PC-9 (cell line): ENCODE results near the gene LDAH. TPM values are rescaled to one million over a fixed set of nuclear protein-coding genes. Genes with fewer than 3 reads are reported as not detected.

ENCODE experiments used
- BruUV-seq: library from RNA; stranded (reverse); fragments of 400-500 nt; replicated peaks from 2 replicates; lab custom pipeline; 2021; lab: Mats Ljungman, UMichigan
- CTCF ChIA-PET: fragments of 300-600 bp; sonication (Branson Sonifier 250); formaldehyde crosslinking; loops from one replicate; lab custom pipeline; 2022; ENCODE audit warnings: antibody characterized with exemption; lab: Charles Lee
- POLR2A ChIA-PET: fragments of 300-600 bp; sonication (Branson Sonifier 250); formaldehyde crosslinking; loops from one replicate; lab custom pipeline; 2022; ENCODE audit warnings: antibody characterized with exemption; ENCODE audit not compliant: unreplicated experiment; lab: Charles Lee
- DNase-seq, 2 experiments: peaks; one replicate each; pipeline versions ENCODE4 v3.0.0 to v3.0.0-alpha.2; 2015 to 2022; ENCODE audit warnings: mixed read lengths in 1 of 2
- H2AFZ ChIP-seq: fragments of 200-600 bp; sonication (generic); 2 replicates; pipeline ENCODE4 v1.8.1; 2017; ENCODE audit warnings: antibody characterized with exemption
- H3F3A ChIP-seq: fragments of 200-600 bp; sonication (generic); 2 replicates; pipeline ENCODE4 v1.8.1; 2017; ENCODE audit warnings: antibody characterized with exemption, mild to moderate bottlenecking, low read depth; ENCODE audit not compliant: insufficient read depth
- H3K27ac ChIP-seq: fragments of 200-600 bp; sonication (generic); 2 replicates; pipeline ENCODE4 v1.6.1; 2016; ENCODE audit warnings: mixed run types
- H3K27me3 ChIP-seq: fragments of 200-600 bp; sonication (generic); 2 replicates; pipeline ENCODE4 v1.6.1; 2016; ENCODE audit warnings: low read depth, mixed run types; ENCODE audit not compliant: insufficient read depth
- H3K36me3 ChIP-seq: fragments of 200-600 bp; sonication (generic); 2 replicates; pipeline ENCODE4 v1.6.1; 2016; ENCODE audit warnings: low read depth, mixed run types
- H3K4me1 ChIP-seq: fragments of 200-600 bp; sonication (generic); replicated peaks from 2 replicates; pipeline ENCODE4 v1.6.1; 2016; ENCODE audit warnings: mixed run types; ENCODE audit not compliant: insufficient read depth
- H3K4me2 ChIP-seq: fragments of 200-600 bp; sonication (generic); 2 replicates; pipeline ENCODE4 v1.6.1; 2017; ENCODE audit warnings: mixed run types
- H3K4me3 ChIP-seq: fragments of 200-600 bp; sonication (generic); 2 replicates; pipeline ENCODE4 v1.6.1; 2016; ENCODE audit warnings: mixed run types
- H3K79me2 ChIP-seq: fragments of 200-600 bp; sonication (generic); 2 replicates; pipeline ENCODE4 v1.6.1; 2017; ENCODE audit warnings: low read depth, mixed run types
- H3K9me2 ChIP-seq: fragments of 200-600 bp; sonication (generic); 2 replicates; pipeline ENCODE4 v1.8.1; 2017; ENCODE audit warnings: mild to moderate bottlenecking; ENCODE audit not compliant: insufficient read depth
- H3K9me3 ChIP-seq: fragments of 200-600 bp; sonication (generic); 2 replicates; pipeline ENCODE4 v1.8.1; 2016; ENCODE audit warnings: low read depth; ENCODE audit not compliant: insufficient read depth
- H4K20me1 ChIP-seq: fragments of 200-600 bp; sonication (generic); 2 replicates; pipeline ENCODE4 v1.8.1; 2017; ENCODE audit not compliant: insufficient read depth
- EZH2 ChIP-seq: fragments of 200-600 bp; sonication (generic); IDR thresholded peaks from 2 replicates; pipeline ENCODE4 v1.8.0; 2017; ENCODE audit warnings: antibody characterized with exemption, low read depth
- intact Hi-C: fragments of 100-400 bp; cut with micrococcal nuclease; formaldehyde crosslinking; loops from one replicate; pipeline ENCODE4 v1.10.0; 2022; ENCODE audit not compliant: unreplicated experiment
- total RNA-seq: library from RNA; stranded (reverse); gene quantifications from 2 replicates; pipeline ENCODE4 v1.2.3, GENCODE V29; 2021
- TF ChIP-seq, protein P1 (sequence below): fragments of 200-600 bp; sonication (generic); conservative IDR thresholded peaks from 2 replicates; pipeline ENCODE4 v1.6.1; 2017; ENCODE audit warnings: mixed run types, antibody characterized with exemption, mild to moderate bottlenecking, moderate library complexity

The LDAH gene
- total RNA-seq, 1 experiment from 2014 or later = 18.3 TPM

DNA sequence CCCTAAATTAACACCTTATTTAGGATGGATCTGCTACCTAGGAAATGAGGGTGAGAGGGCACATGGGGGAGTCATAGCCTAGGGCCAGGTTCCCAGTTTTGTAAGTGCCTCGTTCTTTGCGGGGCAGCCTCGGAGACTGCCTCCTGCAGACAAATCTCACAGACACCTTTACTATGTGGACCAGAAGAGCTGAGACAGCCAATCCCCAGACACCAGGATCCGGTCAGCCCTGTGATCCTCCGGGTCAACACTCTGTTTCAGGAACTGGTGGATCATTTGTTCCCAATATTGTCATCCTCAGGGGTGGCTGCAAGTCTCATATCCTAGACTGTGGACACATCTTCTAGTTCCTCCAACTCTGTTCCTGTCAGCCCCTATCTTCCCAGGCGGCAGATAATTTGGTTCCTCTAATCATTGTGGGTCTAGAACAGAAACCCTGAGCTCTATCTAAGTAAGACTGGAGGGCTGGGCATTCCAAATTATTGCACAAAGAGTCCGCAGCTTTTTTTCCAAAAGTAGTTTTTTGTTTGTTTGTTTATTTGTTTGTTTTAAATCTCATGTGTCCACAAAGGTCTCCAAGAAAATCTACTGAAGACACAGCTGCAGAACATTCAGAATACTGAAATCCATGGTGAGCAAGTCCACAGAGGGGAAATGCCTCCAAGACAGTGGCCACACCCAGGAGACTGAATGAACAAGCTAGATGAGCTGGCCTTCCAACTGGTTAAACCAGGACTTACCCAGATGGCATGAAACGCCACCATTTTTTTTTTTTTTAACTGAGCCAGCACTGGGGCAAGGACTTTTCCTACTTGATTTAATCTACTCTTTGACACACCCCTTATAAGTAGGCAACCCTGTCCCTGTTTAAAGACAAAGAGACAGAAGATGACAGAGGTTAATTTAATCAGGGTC lies 162.1 kb downstream of the LDAH start:
- ChIA-PET POLR2A (interaction anchor here (0.6 to 1.0 kb wide), 3 partner anchors 10 to 301 kb away, joined by 3 to 8 read pairs (median 6); partner anchors contain the start of gene HS1BP3), CTCF (interaction anchor here (0.6 to 1.7 kb wide), 9 partner anchors 9 to 895 kb away, joined by 3 to 18 read pairs (median 5); partner anchors contain the start of genes HS1BP3 and RHOB)
- Histone ChIP-seq H3K27ac (no peak overlapping the region), H3F3A (no peaks in the 10 kb centered on the region; the same call in 1 of the 2 replicates), H3K4me3 (no peak overlapping the region), H3K36me3 (no peaks in the 10 kb centered on the region), H3K9me3 (no peaks in the 10 kb centered on the region), H3K4me2 (peak overlapping the region; percentile 54), H3K4me1 (peaks cover 15% of the 10 kb centered on the region), H4K20me1 (no peaks in the 10 kb centered on the region), H3K27me3 (0 out of 2 replicates have a peak, but pooled peaks cover 14% of the 10 kb centered on the region), H3K9me2 (no peaks in the 10 kb centered on the region), H3K79me2 (no peaks in the 10 kb centered on the region), H2AFZ (no peak overlapping the region)
- intact Hi-C loops = loop anchor here (1.0 to 5.0 kb wide), 5 partner anchors 162 to 507 kb away; no protein-coding TSS in a partner anchor
- peak; percentile 60 to 82 for DNase-seq
- BruUV-seq = no TSS peak
- TF ChIP-seq, protein P1, sequence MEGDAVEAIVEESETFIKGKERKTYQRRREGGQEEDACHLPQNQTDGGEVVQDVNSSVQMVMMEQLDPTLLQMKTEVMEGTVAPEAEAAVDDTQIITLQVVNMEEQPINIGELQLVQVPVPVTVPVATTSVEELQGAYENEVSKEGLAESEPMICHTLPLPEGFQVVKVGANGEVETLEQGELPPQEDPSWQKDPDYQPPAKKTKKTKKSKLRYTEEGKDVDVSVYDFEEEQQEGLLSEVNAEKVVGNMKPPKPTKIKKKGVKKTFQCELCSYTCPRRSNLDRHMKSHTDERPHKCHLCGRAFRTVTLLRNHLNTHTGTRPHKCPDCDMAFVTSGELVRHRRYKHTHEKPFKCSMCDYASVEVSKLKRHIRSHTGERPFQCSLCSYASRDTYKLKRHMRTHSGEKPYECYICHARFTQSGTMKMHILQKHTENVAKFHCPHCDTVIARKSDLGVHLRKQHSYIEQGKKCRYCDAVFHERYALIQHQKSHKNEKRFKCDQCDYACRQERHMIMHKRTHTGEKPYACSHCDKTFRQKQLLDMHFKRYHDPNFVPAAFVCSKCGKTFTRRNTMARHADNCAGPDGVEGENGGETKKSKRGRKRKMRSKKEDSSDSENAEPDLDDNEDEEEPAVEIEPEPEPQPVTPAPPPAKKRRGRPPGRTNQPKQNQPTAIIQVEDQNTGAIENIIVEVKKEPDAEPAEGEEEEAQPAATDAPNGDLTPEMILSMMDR = no peak
- no peak for TF ChIP-seq EZH2

DNA sequence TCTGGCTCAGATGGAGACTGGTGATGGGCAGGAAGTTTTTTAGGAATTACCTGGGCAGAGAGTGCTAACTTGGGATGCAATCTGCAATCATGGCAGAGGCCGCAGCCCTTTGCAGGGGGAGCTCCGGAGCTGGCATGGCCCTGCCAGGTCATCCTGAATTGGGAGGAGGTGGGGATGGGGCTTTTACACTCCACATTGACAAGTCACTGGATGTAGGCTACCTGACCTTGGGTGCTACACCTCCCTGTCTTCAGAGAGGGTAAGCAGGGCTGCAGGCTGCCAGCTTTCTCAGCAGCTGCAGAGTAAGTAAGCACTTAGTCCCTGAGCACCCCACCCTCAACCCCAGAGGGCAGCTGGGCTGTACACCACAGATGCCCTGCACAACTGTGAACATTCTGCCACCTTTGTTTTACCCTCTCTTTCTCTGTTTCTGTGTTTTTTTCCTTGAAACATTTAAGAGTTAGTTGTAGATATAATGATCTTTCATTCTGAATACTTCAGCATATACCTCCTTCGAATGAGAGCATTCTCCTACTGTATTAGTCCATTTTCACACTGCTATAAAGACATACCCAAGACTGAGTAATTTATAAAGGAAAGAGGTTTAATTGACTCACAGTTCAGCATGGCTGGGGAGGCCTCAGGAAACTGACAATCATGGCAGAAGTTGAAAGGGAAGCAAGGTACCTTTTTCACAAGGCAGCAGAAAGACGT lies 165.2 kb downstream of the LDAH start:
- TF ChIP-seq EZH2 = no peak
- TF ChIP-seq, protein P1 = no peak
- POLR2A ChIA-PET = no interaction called here
- DNase-seq = no peak

DNA sequence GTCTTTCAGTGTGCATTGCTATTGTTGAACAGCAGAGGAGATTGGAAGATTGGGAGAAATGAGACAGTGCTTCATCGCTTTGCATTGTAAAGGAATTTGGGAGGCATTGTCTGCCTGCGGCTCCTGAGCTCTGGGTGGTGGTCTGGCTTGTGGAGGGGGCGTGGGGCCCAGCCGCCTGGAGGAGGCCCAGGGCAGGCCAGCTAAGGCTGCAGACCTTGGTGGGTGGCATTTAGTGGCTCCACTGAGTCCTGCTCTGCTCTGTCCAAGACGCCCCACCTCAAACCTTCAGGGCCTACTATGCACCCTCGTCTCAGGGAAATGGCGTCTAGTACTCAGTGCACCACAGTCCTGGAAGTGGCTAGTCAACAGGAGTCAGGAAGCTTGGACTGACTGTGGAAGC lies 166.3 kb downstream of the LDAH start:
- H3K9me2 ChIP-seq = no peaks in the 10 kb centered on the region
- no peak overlapping the region for H3K4me3 ChIP-seq
- BruUV-seq = no TSS peak
- H3K36me3 ChIP-seq = no peaks in the 10 kb centered on the region
- intact Hi-C loops = no loop called here
- POLR2A ChIA-PET = no interaction called here
- no peaks in the 10 kb centered on the region for H4K20me1 ChIP-seq
- H3K9me3 ChIP-seq = no peaks in the 10 kb centered on the region
- CTCF ChIA-PET = interaction anchor here (0.7 kb wide), 1 partner anchor 147 kb away, joined by 4 read pairs; no protein-coding TSS in a partner anchor
- no peaks in the 10 kb centered on the region for H3K79me2 ChIP-seq
- no peaks in the 10 kb centered on the region for H3K27me3 ChIP-seq
- no peak overlapping the region for H2AFZ ChIP-seq
- H3K4me1 ChIP-seq = peaks cover 14% of the 10 kb centered on the region
- no peak overlapping the region for H3K4me2 ChIP-seq
- H3F3A ChIP-seq = no peaks in the 10 kb centered on the region; the same call in 1 of the 2 replicates
- no peak for DNase-seq
- no peak overlapping the region for H3K27ac ChIP-seq
- TF ChIP-seq, protein P1 = no peak
- no peak for TF ChIP-seq EZH2

More for the DNA sequence above, 165.2 kb downstream of the LDAH start:
- BruUV-seq = no TSS peak
- Histone ChIP-seq H3K27ac (no peak overlapping the region), H3K79me2 (no peaks in the 10 kb centered on the region), H2AFZ (no peak overlapping the region), H3K4me3 (no peak overlapping the region), H3K36me3 (no peaks in the 10 kb centered on the region), H4K20me1 (no peaks in the 10 kb centered on the region), H3K4me1 (peaks cover 15% of the 10 kb centered on the region), H3K27me3 (no peaks in the 10 kb centered on the region), H3F3A (no peaks in the 10 kb centered on the region; the same call in 1 of the 2 replicates), H3K4me2 (no peak overlapping the region), H3K9me3 (no peaks in the 10 kb centered on the region), H3K9me2 (no peaks in the 10 kb centered on the region)
- intact Hi-C loops = no loop called here
- CTCF ChIA-PET = no interaction called here
